Measurements from ENCODE around the gene MEIOB. TPM values are rescaled to one million over a fixed set of nuclear protein-coding genes. Genes with fewer than 3 reads are reported as not detected.
"Not testable (repeated sequence)": the region's sequence is repeated elsewhere in the genome, so short reads cannot be mapped to it uniquely, and the experiment has no call there.

Gene MEIOB, protein sequence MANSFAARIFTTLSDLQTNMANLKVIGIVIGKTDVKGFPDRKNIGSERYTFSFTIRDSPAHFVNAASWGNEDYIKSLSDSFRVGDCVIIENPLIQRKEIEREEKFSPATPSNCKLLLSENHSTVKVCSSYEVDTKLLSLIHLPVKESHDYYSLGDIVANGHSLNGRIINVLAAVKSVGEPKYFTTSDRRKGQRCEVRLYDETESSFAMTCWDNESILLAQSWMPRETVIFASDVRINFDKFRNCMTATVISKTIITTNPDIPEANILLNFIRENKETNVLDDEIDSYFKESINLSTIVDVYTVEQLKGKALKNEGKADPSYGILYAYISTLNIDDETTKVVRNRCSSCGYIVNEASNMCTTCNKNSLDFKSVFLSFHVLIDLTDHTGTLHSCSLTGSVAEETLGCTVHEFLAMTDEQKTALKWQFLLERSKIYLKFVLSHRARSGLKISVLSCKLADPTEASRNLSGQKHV
- total RNA-seq (not detected), total RNA-seq (0 reads per million in 2 donors)

DNA sequence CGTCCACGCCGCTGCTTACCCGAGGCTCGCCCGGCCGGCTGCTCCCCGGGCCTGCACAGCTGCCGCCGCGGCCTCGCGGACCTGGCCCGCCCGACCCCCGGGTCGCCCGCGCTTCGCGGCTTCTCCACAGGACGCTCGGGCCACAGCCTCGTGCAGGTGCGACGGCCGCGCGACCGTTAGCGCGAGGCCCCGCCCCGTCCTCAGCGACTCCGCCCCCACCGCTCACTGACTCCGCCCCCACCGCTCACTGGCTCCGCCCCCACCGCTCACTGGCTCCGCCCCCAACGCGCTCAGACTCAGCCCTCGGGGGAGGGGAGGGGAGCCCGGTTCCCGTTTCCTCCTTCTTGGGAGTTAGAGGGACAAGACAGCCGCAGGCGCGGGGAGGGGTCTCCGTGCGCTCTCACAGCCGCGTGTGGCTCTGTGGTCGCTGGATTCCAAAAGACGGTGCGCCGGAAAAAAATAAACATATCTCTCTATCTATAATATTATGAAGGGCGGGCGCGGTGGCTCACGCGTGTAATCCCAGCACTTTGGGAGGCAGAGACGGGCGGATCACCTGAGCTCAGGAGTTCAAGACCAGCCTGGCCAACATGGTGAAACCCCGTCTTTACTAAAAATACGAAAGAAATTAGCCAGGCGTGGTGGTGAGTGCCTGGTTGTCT lies at the start of gene MEIOB:
Gene MEIOB (minus strand): TSS at position 191 of the 662 bp plus-strand sequence. CDS start 3,989 bp downstream, outside the sequence.
- peak; percentile 62 for ATAC-seq
- H3K27me3 Mint-ChIP-seq: peaks cover 15% of the 10 kb centered on the region
- peak in 2 of 3 donors; percentile 13 to 29 for DNase-seq
- H3K4me1 Mint-ChIP-seq: no peaks in the 10 kb centered on the region
- H3K27ac Mint-ChIP-seq: no peak within 1 kb of the TSS
- H3K36me3 Mint-ChIP-seq (ENCODE audit: low read depth): no peaks in the 10 kb centered on the region
- peak within 1 kb of the TSS; percentile 25 for H3K4me3 Mint-ChIP-seq
- no peaks in the 10 kb centered on the region for H3K9me3 ChIP-seq (ENCODE audit: control insufficient read depth, low read length, poor library complexity, severe bottlenecking)

DNA sequence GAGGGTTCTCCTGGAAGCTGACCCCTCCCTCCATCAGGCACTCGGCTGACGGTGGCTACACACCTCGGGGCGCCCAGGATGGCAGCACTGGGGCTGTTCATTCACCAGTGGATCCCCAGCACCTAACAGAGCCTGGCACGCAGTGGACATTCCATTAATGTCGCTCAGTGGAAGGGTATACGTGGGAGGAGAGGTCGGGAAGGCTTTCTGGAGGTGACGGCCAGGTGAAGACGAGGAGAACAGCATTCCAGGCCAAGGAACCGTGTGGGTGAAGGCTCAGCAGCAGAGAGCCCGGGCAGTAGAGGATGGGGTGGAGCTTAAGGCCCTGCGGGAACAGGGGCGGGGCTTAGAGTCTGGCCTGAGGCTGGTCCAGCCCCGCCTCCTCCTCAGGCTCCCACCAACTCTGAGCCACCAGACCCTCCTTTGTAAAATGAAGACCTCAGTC lies 48.8 kb upstream of the MEIOB start:
- Mint-ChIP-seq H3K4me1 (peaks cover 8% of the 10 kb centered on the region), H3K27ac (no peak overlapping the region), H3K27me3 (peaks cover 63% of the 10 kb centered on the region), H3K36me3 (ENCODE audit: low read depth) (peaks cover 7% of the 10 kb centered on the region), H3K4me3 (no peak overlapping the region)
- no peaks in the 10 kb centered on the region for H3K9me3 ChIP-seq (ENCODE audit: control insufficient read depth, low read length, poor library complexity, severe bottlenecking)
- ATAC-seq: no peak
- DNase-seq: no peak

DNA sequence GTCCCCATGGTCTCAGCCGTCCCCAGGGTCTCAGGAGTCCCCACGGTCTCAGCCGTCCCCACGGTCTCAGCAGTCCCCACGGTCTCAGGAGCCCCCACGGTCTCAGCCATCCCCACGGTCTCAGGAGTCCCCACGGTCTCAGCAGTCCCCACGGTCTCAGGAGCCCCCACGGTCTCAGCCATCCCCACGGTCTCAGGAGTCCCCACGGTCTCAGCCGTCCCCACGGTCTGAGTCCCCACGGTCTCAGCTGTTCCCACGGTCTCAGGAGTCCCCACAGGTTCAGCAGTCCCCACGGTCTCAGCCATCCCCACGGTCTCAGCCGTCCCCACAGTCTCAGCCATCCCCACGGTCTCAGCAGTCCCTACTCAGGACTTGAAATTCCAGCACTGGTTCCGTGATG lies 48.2 kb upstream of the MEIOB start:
- not testable (repeated sequence) for DNase-seq; H3K4me1 Mint-ChIP-seq; H3K9me3 ChIP-seq (ENCODE audit: control insufficient read depth, low read length, poor library complexity, severe bottlenecking); H3K27ac Mint-ChIP-seq; ATAC-seq; H3K36me3 Mint-ChIP-seq (ENCODE audit: low read depth); H3K4me3 Mint-ChIP-seq
- peaks cover 70% of the 10 kb centered on the region for H3K27me3 Mint-ChIP-seq

DNA sequence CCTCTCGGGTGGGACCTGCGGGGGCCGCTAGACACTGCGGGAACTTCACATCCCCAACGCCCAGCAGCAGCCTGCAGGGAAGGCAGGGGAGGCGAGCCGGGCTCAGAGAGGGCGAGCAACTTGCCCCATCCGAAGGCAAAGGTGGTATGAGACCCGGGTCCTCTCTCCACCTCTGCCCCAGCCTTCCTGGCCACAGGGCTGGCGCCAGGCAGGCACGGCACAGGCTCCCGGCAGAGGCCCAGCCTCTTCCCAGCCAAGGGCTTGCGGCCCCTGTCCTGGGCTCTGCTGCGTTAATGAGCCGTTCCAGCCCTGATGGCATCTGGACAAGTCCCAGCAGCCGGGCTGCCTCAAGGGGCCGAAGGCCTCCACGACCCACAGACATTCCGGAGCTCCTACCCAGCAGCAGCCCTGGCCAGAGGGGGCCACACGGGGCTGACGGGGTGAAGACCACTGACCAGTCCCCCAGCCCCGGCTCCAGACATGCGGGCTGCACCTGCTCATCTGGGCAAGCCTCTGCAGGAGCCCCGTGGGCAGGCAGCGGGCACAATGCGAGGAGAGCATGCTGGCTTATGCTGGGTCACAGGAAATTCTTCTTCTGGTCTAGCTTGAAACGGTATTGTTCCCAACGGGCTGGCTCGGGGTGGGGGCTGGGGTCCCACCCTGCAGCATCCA lies 47.5 kb upstream of the MEIOB start:
- no peak overlapping the region for H3K27ac Mint-ChIP-seq
- ATAC-seq: no peak
- H3K4me1 Mint-ChIP-seq: peaks cover 8% of the 10 kb centered on the region
- H3K4me3 Mint-ChIP-seq: no peak overlapping the region
- DNase-seq: no peak
- no peaks in the 10 kb centered on the region for H3K9me3 ChIP-seq (ENCODE audit: control insufficient read depth, low read length, poor library complexity, severe bottlenecking)
- peaks cover 7% of the 10 kb centered on the region for H3K36me3 Mint-ChIP-seq (ENCODE audit: low read depth)
- H3K27me3 Mint-ChIP-seq: peaks cover 68% of the 10 kb centered on the region

DNA sequence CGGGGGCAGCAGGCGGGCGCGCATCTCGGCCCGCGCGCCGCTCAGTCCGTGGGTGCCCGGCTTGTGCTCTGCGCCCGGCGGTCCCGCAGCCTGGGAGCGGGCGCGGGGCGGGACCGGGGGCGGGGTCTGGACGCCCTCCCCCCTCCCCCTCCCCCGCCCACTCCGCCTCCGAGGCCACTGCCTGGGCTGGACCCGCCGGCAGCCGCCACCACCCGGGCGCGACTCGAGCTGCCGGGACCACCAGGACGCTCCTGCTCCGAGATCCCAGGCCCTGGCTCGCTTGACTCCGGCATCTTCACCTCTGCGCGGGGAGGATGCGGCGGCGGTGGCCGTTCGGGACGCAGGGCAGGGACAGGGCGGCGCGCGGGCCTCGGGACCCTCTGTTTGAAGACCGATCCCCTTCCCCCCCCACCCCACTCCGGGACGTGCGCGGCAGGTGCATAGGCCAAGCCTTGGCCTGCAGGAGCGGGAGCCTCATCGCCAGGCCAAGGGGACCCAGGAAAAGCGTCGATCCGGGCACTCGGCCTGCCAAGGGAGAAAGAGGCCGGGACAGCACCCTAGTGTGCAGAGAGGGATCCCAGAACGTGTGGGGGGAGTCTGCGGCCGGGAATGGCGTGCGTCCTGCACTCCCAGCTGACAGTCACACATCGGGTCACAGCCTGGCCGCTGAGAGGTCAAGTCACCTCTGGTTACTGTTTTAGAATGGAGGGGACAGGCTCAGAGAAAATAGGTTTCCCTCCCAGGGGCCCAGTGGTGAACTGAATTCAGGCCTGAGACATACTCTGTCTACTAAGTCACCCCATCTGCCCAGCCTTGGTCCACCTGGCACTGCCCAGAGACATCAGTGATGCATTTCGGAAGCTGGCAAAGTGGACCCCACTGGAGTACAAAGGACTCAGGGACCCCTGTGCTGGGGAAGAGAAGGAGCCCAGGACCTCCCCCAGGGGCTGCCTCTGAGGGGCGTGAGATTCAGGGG lies 46.7 kb upstream of the MEIOB start, which contains the start of gene HS3ST6:
Gene HS3ST6 (minus strand): TSS at position 65 of the 976 bp plus-strand sequence. CDS start 92 bp downstream, outside the sequence.
- DNase-seq (no peak), ATAC-seq (no peak)
- peaks cover 8% of the 10 kb centered on the region for H3K4me1 Mint-ChIP-seq
- no peaks in the 10 kb centered on the region for H3K9me3 ChIP-seq (ENCODE audit: control insufficient read depth, low read length, poor library complexity, severe bottlenecking)
- no peak within 1 kb of the TSS for H3K27ac Mint-ChIP-seq
- H3K27me3 Mint-ChIP-seq: peaks cover 60% of the 10 kb centered on the region
- H3K4me3 Mint-ChIP-seq: no peak within 1 kb of the TSS
- H3K36me3 Mint-ChIP-seq (ENCODE audit: low read depth): peaks cover 7% of the 10 kb centered on the region

DNA sequence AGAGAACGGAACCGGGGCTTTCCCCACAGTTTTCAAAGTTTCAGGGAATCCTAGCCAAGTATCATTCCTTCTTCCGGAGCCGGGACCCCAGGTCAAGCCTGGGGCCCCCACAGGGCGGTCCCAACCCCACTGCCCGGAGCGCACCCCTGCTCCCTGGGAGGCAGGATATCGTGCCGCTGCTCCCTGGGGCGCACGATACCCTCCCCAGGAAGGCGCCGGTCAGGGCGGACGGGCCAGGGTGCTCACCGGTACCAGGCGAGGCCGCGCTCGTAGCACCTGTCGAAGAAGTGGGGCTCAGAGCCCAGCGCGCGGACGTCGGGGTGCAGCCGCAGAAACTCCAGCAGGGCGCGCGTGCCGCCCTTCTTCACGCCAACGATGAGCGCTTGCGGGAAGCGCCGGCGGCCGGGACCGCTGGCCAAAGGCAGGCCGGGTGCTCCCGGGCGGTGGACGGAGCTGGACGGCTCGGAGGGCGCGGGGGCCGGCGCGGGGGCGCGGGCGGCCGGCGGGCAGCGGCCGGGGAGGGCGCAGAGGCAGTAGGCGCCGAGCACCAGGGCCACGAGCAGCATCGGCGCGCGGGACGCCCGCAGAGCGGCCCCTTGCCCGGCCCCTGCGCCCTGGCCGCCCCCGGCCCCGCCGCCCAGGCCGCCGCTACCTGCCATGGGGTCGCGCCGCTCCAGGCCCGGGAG lies 45.8 kb upstream of the MEIOB start:
- DNase-seq (no peak), ATAC-seq (no peak)
- Mint-ChIP-seq H3K27ac (no peak overlapping the region), H3K4me1 (peaks cover 8% of the 10 kb centered on the region), H3K4me3 (no peak overlapping the region), H3K36me3 (ENCODE audit: low read depth) (peaks cover 7% of the 10 kb centered on the region), H3K27me3 (peaks cover 51% of the 10 kb centered on the region)
- H3K9me3 ChIP-seq (ENCODE audit: control insufficient read depth, low read length, poor library complexity, severe bottlenecking): no peaks in the 10 kb centered on the region

DNA sequence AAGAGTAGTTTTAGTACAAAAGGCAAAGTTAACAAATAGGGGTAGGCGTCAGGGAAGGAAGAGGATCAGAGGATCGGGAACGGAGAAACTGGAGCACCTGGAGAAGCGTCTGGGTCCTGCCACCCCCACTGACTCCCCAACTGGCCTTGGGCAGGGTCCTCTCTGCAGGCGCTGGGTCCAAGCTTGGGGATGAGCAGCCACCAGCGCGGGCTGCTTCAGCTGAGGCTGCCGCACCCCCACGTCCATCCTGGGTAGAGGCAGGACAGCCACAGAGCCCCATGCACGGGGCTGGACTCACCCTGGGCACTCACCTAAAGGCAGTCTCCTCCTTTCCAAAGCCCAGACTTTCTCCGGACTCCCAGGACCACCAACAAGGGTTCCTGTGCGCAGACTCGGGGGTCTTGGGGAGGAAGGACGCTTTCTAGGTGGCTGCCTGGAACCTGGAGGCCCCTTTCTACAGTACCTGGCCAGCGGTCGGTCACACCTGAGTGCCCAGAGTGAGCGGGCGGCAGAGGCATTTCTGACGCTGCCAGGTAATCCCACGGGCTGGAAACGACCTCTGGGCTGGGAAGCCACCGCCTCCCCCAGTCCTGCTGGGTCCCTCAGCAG lies 45.2 kb upstream of the MEIOB start:
- peaks cover 7% of the 10 kb centered on the region for H3K36me3 Mint-ChIP-seq (ENCODE audit: low read depth)
- ATAC-seq (no peak), DNase-seq (no peak)
- no peak overlapping the region for H3K27ac Mint-ChIP-seq
- peak overlapping the region; percentile 12 for H3K4me3 Mint-ChIP-seq
- no peaks in the 10 kb centered on the region for H3K9me3 ChIP-seq (ENCODE audit: control insufficient read depth, low read length, poor library complexity, severe bottlenecking)
- peaks cover 8% of the 10 kb centered on the region for H3K4me1 Mint-ChIP-seq
- H3K27me3 Mint-ChIP-seq: peaks cover 45% of the 10 kb centered on the region

DNA sequence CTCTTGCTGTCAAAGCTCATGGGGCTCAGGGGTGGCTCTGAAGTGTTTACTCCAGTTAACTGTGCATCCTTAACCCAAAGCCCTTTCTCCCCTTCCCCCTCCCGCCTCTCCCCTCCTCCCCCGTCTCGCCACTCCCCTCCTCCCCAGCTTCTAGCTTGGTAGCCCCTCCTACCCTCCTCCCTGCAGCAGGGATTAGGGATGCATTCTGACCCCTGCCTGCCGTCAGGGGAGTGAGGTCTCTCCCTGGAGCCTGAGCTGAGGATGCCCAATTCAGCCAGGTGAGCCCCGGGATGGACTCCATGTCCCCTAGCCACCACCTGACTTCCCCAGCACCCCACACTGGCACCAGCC lies 44.7 kb upstream of the MEIOB start:
- peaks cover 7% of the 10 kb centered on the region for H3K36me3 Mint-ChIP-seq (ENCODE audit: low read depth)
- H3K4me1 Mint-ChIP-seq: peaks cover 8% of the 10 kb centered on the region
- no peaks in the 10 kb centered on the region for H3K9me3 ChIP-seq (ENCODE audit: control insufficient read depth, low read length, poor library complexity, severe bottlenecking)
- no peak overlapping the region for H3K27ac Mint-ChIP-seq
- ATAC-seq (no peak), DNase-seq (no peak)
- peak overlapping the region; percentile 12 for H3K4me3 Mint-ChIP-seq
- peaks cover 41% of the 10 kb centered on the region for H3K27me3 Mint-ChIP-seq

DNA sequence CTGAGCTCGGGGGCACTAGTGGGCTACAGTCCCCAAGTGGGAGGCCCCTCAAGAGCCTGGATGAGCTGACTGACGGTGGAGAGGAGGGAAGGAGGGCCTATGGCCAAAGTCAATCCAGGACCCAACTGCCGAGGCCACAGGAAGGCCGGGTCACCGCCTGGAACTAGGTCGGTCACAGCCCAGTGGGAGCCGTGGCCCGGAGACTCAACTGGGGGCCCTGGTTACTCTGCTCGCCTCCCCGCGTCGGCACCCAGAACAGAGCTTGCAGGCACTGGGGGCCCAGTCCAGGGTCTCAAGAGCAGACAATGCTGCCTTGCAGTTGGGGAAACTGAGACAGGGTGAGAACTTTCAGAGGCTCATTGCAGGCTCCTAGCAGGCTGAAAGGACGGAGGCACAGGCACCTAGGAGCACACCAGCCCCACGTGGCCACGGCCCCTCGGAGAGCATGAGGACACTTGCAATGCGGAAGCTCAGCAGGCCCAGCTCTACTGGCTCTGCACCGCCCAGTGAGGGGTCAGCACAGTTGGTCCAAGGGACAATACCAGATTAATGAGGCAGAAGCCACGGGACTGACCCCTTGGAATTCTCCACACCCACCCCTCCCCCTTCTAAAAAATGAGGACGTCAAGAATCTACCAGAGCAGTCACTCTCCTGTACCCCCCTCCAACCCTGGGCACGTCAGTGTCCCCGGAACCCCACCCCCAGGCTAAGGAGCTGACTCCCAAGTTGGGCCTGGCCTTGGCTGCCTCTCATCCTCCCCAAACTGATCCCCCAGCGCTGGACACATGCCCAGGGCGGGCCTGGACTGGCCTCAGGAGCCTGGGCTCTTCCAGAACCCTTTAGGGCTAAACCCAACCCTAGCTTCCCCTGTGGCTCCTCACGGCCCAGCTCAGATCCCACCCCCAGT lies 44.0 kb upstream of the MEIOB start:
- ATAC-seq: no peak
- no peak for DNase-seq
- Mint-ChIP-seq H3K4me1 (peaks cover 5% of the 10 kb centered on the region), H3K4me3 (no peak overlapping the region), H3K36me3 (ENCODE audit: low read depth) (peaks cover 4% of the 10 kb centered on the region), H3K27me3 (peaks cover 34% of the 10 kb centered on the region), H3K27ac (no peak overlapping the region)
- H3K9me3 ChIP-seq (ENCODE audit: control insufficient read depth, low read length, poor library complexity, severe bottlenecking): no peaks in the 10 kb centered on the region

DNA sequence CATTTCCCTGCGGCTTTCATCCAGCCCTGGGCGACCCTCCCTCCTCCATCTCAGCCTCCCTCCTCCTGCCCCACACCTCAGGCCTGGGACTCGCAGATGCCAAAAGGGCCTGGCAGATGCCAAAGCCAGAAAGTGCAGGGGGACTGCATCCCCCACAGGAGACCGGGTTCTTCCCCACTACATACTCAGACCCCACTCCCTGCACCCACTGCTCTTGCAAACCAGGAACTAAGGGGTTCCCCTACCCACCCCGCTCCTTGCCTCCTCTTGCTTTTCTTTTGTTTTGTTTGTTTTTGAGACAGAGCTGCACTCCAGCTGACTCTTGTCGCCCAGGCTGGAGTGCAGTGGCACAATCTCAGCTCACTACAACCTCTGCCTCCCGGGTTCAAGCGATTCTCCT lies 43.0 kb upstream of the MEIOB start:
- H3K27ac Mint-ChIP-seq: no peak overlapping the region
- no peaks in the 10 kb centered on the region for H3K9me3 ChIP-seq (ENCODE audit: control insufficient read depth, low read length, poor library complexity, severe bottlenecking)
- H3K4me3 Mint-ChIP-seq: no peak overlapping the region
- ATAC-seq (no peak), DNase-seq (no peak)
- H3K27me3 Mint-ChIP-seq: peaks cover 25% of the 10 kb centered on the region
- peaks cover 5% of the 10 kb centered on the region for H3K4me1 Mint-ChIP-seq
- no peaks in the 10 kb centered on the region for H3K36me3 Mint-ChIP-seq (ENCODE audit: low read depth)

DNA sequence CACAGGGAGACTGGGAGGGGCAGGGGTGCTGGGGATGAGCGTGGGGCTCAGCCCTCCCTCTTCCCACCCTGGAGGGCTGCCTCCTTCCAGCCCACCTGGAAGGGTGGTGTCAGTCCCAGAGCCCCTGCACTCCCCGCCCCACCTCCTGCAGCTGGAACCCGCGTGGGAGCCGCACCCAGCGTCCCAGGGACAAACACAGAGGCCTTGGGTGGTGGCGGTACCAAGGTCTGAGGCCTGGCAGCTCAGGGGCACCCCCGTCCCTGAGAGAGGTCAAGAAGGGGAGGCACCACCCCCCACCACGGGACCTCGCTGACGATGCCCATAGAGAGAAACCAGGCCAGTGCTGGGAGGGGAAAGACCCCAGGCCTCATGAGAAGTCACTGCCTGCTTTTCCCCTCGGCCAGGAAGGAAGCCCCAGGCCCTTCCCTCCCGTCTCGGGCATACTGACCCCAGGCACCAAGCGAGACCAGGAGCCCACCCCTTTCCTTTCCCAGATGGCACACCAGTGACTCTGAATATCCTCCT lies 42.2 kb upstream of the MEIOB start:
- ATAC-seq (no peak), DNase-seq (no peak)
- peaks cover 5% of the 10 kb centered on the region for H3K4me1 Mint-ChIP-seq
- peaks cover 25% of the 10 kb centered on the region for H3K27me3 Mint-ChIP-seq
- H3K4me3 Mint-ChIP-seq: no peak overlapping the region
- H3K36me3 Mint-ChIP-seq (ENCODE audit: low read depth): no peaks in the 10 kb centered on the region
- H3K9me3 ChIP-seq (ENCODE audit: control insufficient read depth, low read length, poor library complexity, severe bottlenecking): no peaks in the 10 kb centered on the region
- no peak overlapping the region for H3K27ac Mint-ChIP-seq

All from T-helper 17 cell (primary cell).